Measurements from ENCODE around the gene GPR63. TPM values are rescaled to one million over a fixed set of nuclear protein-coding genes. Genes with fewer than 3 reads are reported as not detected.

Gene GPR63
- total RNA-seq, 2 donors from 2014 or later, result 1.3 to 2.3 TPM

- intact Hi-C loops (cut with DNase I), result no loop called here
- TF ChIP-seq POLR2A (IDR thresholded peaks at IDR 0.05) (no peak), CTCF (IDR thresholded peaks at IDR 0.05) (no peak)
- DNase-seq, result no peak
- ATAC-seq, result no peak
- Histone ChIP-seq H3K27ac (no peak overlapping the region), H3K4me3 (no peak overlapping the region), H3K27me3 (no peaks in the 10 kb centered on the region), H3K9me3 (no peaks in the 10 kb centered on the region), H3K4me1 (peaks cover 13% of the 10 kb centered on the region), H3K36me3 (replicated peaks in 1 of 2; ENCODE audit: insufficient read depth in 1 of 2, low read depth in 2 of 2) (no peaks in the 10 kb centered on the region)
- WGBS, 2 donors, result 61% methylated on average over 4 of the region's 4 CpGs
Observed at GRCh38 chr6:96777113-96777512, 60.2 kb downstream of the GPR63 start.

GRCh38 chr6:96775727-96776400 lies 61.4 kb downstream of the GPR63 start:
- peak; percentile 64 for ATAC-seq
- H3K27ac ChIP-seq, result peak overlapping the region in 3 of 4 donors; percentile 5 to 28 (median 9)
- H3K36me3 ChIP-seq (replicated peaks in 1 of 2; ENCODE audit: insufficient read depth in 1 of 2, low read depth in 2 of 2), result no peaks in the 10 kb centered on the region
- H3K9me3 ChIP-seq, result no peaks in the 10 kb centered on the region
- intact Hi-C loops (cut with DNase I), result no loop called here
- 8 to 15% methylated on average over 2 of the region's 2 CpGs for WGBS, 2 donors
- no peaks in the 10 kb centered on the region for H3K27me3 ChIP-seq
- H3K4me1 ChIP-seq, result peaks cover 13% of the 10 kb centered on the region
- no peak for TF ChIP-seq POLR2A (IDR thresholded peaks at IDR 0.05)
- no peak for DNase-seq
- no peak overlapping the region for H3K4me3 ChIP-seq

GRCh38 chr6:96766769-96767168 lies 70.5 kb downstream of the GPR63 start:
- no peaks in the 10 kb centered on the region for H3K9me3 ChIP-seq
- no peak for TF ChIP-seq CTCF (IDR thresholded peaks at IDR 0.05)
- ATAC-seq (no peak), DNase-seq (no peak)
- intact Hi-C loops (cut with DNase I), result no loop called here
- H3K4me3 ChIP-seq, result no peak overlapping the region
- H3K36me3 ChIP-seq (replicated peaks in 1 of 2; ENCODE audit: insufficient read depth in 1 of 2, low read depth in 2 of 2), result no peaks in the 10 kb centered on the region
- no peaks in the 10 kb centered on the region for H3K4me1 ChIP-seq
- no peak overlapping the region for H3K27ac ChIP-seq
- no peaks in the 10 kb centered on the region for H3K27me3 ChIP-seq

GRCh38 chr6:96762599-96762998 lies 74.7 kb downstream of the GPR63 start:
- H3K9me3 ChIP-seq, result no peaks in the 10 kb centered on the region
- no peak for ATAC-seq
- H3K27ac ChIP-seq, result no peak overlapping the region
- H3K36me3 ChIP-seq (replicated peaks in 1 of 2; ENCODE audit: insufficient read depth in 1 of 2, low read depth in 2 of 2), result no peaks in the 10 kb centered on the region
- no peaks in the 10 kb centered on the region for H3K4me1 ChIP-seq
- intact Hi-C loops (cut with DNase I), result no loop called here
- TF ChIP-seq POLR2A (IDR thresholded peaks at IDR 0.05), result no peak
- TF ChIP-seq CTCF (IDR thresholded peaks at IDR 0.05), result no peak
- DNase-seq, result no peak
- no peaks in the 10 kb centered on the region for H3K27me3 ChIP-seq
- H3K4me3 ChIP-seq, result no peak overlapping the region
- 77 to 87% methylated on average over 3 to 6 of the region's 6 CpGs for WGBS, 2 donors

GRCh38 chr6:96761794-96762193 lies 75.5 kb downstream of the GPR63 start:
- no peaks in the 10 kb centered on the region for H3K36me3 ChIP-seq (replicated peaks in 1 of 2; ENCODE audit: insufficient read depth in 1 of 2, low read depth in 2 of 2)
- no peak for ATAC-seq

More at GRCh38 chr6:96761794-96762193, 75.5 kb downstream of the GPR63 start:
- Histone ChIP-seq H3K4me3 (no peak overlapping the region), H3K27ac (no peak overlapping the region), H3K9me3 (no peaks in the 10 kb centered on the region), H3K27me3 (no peaks in the 10 kb centered on the region), H3K4me1 (no peaks in the 10 kb centered on the region)
- no peak for DNase-seq
- intact Hi-C loops (cut with DNase I), result no loop called here
- 63 to 78% methylated on average over 4 to 12 of the region's 12 CpGs for WGBS, 2 donors
- no peak for TF ChIP-seq CTCF (IDR thresholded peaks at IDR 0.05)
- no peak for TF ChIP-seq POLR2A (IDR thresholded peaks at IDR 0.05)

All from body of pancreas (tissue), 4 donors.